HepG2 (cell line): ENCODE measurements around the gene ARL14EPL. TPM values are rescaled to one million over a fixed set of nuclear protein-coding genes. Genes with fewer than 3 reads are reported as not detected.

Source experiments
- ATAC-seq: fragments of 200-7000 bp; cut with Tn5 transposase; 3 replicates; pipeline ENCODE4 v1.9.1; 2020; ENCODE audit warnings: mild to moderate bottlenecking, moderate library complexity
- BruUV-seq: library from RNA; stranded (reverse); fragments of 400-500 nt; replicated peaks from 2 replicates; lab custom pipeline; 2021; lab: Mats Ljungman, UMichigan
- CTCF ChIA-PET: fragments of 300-600 bp; formaldehyde crosslinking; extraction: SDS; loops from one replicate; lab custom pipeline; 2021; ENCODE audit warnings: low total read pairs, inconsistent platforms, low intra/inter-chr PET ratio; lab: Yijun Ruan, JAX
- POLR2A ChIA-PET: fragments of 350-600 bp; sonication (Branson Sonifier 250); formaldehyde crosslinking; loops from one replicate; lab custom pipeline; 2020; ENCODE audit warnings: antibody characterized with exemption, inconsistent platforms; lab: Yijun Ruan, JAX
- DNase-seq: peaks from one replicate; pipeline ENCODE4 v3.0.0-alpha.2; 2015; ENCODE audit warnings: low spot score
- FAIRE-seq: peaks from 3 replicates; lab custom pipeline; 2011; peaks lifted over from hg19 to GRCh38; lab: Jason Lieb, UNC
- H2AFZ ChIP-seq: one replicate; pipeline ENCODE4 v1.6.1; 2011; ENCODE audit warnings: low read length, inconsistent platforms
- H3K27ac ChIP-seq: fragments of 300-600 bp; 3 replicates; pipeline ENCODE4 v1.8.0; 2011; ENCODE audit warnings: mixed run types, mild to moderate bottlenecking, mixed read lengths, low read length, inconsistent platforms; ENCODE audit not compliant: insufficient read depth; ENCODE audit errors: extremely low read length
- H3K27me3 ChIP-seq, 2 experiments: fragments of 200-600 bp in 1 of 2; 2 replicates in 1 of 2; 3 replicates in 1 of 2; pipeline versions ENCODE4 v1.6.0 to v1.8.0; 2011; ENCODE audit warnings: low read length in 2 of 2, mild to moderate bottlenecking in 2 of 2, moderate library complexity in 2 of 2, inconsistent platforms in 1 of 2; ENCODE audit not compliant: insufficient read depth in 2 of 2, control insufficient read depth in 1 of 2
- H3K36me3 ChIP-seq, 2 experiments: fragments of 200-600 bp in 1 of 2; replicated peaks in 1 of 2; 2 replicates in 1 of 2; 3 replicates in 1 of 2; pipeline versions ENCODE4 v1.5.1 to v1.8.0; 2011; ENCODE audit warnings: low read length in 2 of 2, inconsistent platforms in 1 of 2; ENCODE audit not compliant: insufficient read depth in 2 of 2, control insufficient read depth in 1 of 2
- H3K4me1 ChIP-seq: 2 replicates; pipeline ENCODE4 v1.5.1; 2012; ENCODE audit warnings: low read length, inconsistent platforms; ENCODE audit not compliant: insufficient read depth
- H3K4me2 ChIP-seq: 2 replicates; pipeline ENCODE4 v1.6.0; 2011; ENCODE audit warnings: low read depth, low read length, inconsistent platforms
- H3K4me3 ChIP-seq, 3 experiments: fragments of 200-600 bp in 1 of 3; sonication (generic), shearing (Covaris generic) in 1 of 3; replicated peaks in 1 of 3; 2 replicates each; pipeline ENCODE4 v1.5.1; 2011 to 2016; ENCODE audit warnings: low read length in 3 of 3, inconsistent platforms in 2 of 3, low read depth in 2 of 3, mild to moderate bottlenecking in 2 of 3, control low read depth in 1 of 3, mixed read lengths in 1 of 3; ENCODE audit not compliant: insufficient read depth in 1 of 3
- H3K79me2 ChIP-seq: one replicate; pipeline ENCODE4 v1.6.1; 2011; ENCODE audit warnings: low read length, inconsistent platforms; ENCODE audit not compliant: insufficient read depth
- H3K9ac ChIP-seq: 2 replicates; pipeline ENCODE4 v1.6.0; 2011; ENCODE audit warnings: mild to moderate bottlenecking, low read depth, low read length, inconsistent platforms; ENCODE audit not compliant: insufficient read depth
- H3K9me3 ChIP-seq: 2 replicates; pipeline ENCODE4 v1.5.1; 2012; ENCODE audit warnings: mild to moderate bottlenecking, low read length
- H4K20me1 ChIP-seq: 2 replicates; pipeline ENCODE4 v1.6.0; 2011; ENCODE audit warnings: inconsistent platforms, mild to moderate bottlenecking, low read length, moderate library complexity; ENCODE audit not compliant: insufficient read depth
- CBFB ChIP-seq: sonication (generic); formaldehyde crosslinking; IDR thresholded peaks from 2 replicates; pipeline ENCODE4 v1.4.0; 2020; ENCODE audit warnings: missing genetic modification reagents
- CBX2 ChIP-seq, 2 experiments: fragments of 200-600 bp in 1 of 2; sonication (generic); formaldehyde crosslinking in 1 of 2; IDR thresholded peaks; 2 replicates each; pipeline versions ENCODE4 v1.7.0 to v1.8.1; 2018 to 2022; ENCODE audit warnings: low read depth in 2 of 2, low read length in 1 of 2, mild to moderate bottlenecking in 1 of 2, missing genetic modification reagents in 1 of 2
- DPF2 ChIP-seq: sonication (generic); formaldehyde crosslinking; IDR thresholded peaks from 2 replicates; pipeline ENCODE4 v1.4.0; 2020; ENCODE audit warnings: mild to moderate bottlenecking, low read depth, missing genetic modification reagents, borderline replicate concordance
- FOXJ3 ChIP-seq: sonication (generic); formaldehyde crosslinking; IDR thresholded peaks from 2 replicates; pipeline ENCODE4 v1.4.0; 2020; ENCODE audit warnings: missing genetic modification reagents, mild to moderate bottlenecking, borderline replicate concordance
- GATAD2A ChIP-seq: IDR thresholded peaks from 2 replicates; pipeline ENCODE4 v1.6.1; 2016
- JDP2 ChIP-seq: sonication (generic); formaldehyde crosslinking; IDR thresholded peaks from 2 replicates; pipeline ENCODE4 v1.8.1; 2022; ENCODE audit warnings: missing genetic modification reagents, borderline replicate concordance
- JUN ChIP-seq: sonication (generic); formaldehyde crosslinking; IDR thresholded peaks from 2 replicates; pipeline ENCODE4 v1.4.0; 2020; ENCODE audit warnings: mild to moderate bottlenecking, missing genetic modification reagents
- KMT2A ChIP-seq: sonication (generic); formaldehyde crosslinking; IDR thresholded peaks from 2 replicates; pipeline ENCODE4 v1.4.0; 2020; ENCODE audit warnings: missing genetic modification reagents
- RARA ChIP-seq: IDR thresholded peaks from 2 replicates; pipeline ENCODE4 v1.6.1; 2016; ENCODE audit warnings: missing genetic modification reagents, missing compliant biosample characterization
- TBP ChIP-seq: sonication (generic); formaldehyde crosslinking; IDR thresholded peaks from 2 replicates; pipeline ENCODE4 v1.5.0; 2020; ENCODE audit warnings: missing genetic modification reagents
- THAP11 ChIP-seq: IDR thresholded peaks from 2 replicates; pipeline ENCODE4 v1.6.1; 2016; ENCODE audit warnings: missing biosample characterization, missing genetic modification reagents
- ZBTB20 ChIP-seq: sonication (generic); formaldehyde crosslinking; IDR thresholded peaks from 2 replicates; pipeline ENCODE4 v1.8.1; 2023; ENCODE audit warnings: missing genetic modification reagents, low read depth, mild to moderate bottlenecking, borderline replicate concordance
- ZFP1 ChIP-seq: IDR thresholded peaks from 2 replicates; pipeline ENCODE4 v1.6.1; 2016
- ZIK1 ChIP-seq: sonication (generic); formaldehyde crosslinking; IDR thresholded peaks from 2 replicates; pipeline ENCODE4 v1.5.0; 2020; ENCODE audit warnings: mild to moderate bottlenecking, low read depth, missing genetic modification reagents, borderline replicate concordance
- ZMAT3 ChIP-seq: sonication (generic); formaldehyde crosslinking; conservative IDR thresholded peaks from 2 replicates; pipeline ENCODE4 v1.7.0; 2021; ENCODE audit warnings: missing genetic modification reagents
- ZNF275 ChIP-seq: sonication (generic); formaldehyde crosslinking; IDR thresholded peaks from 2 replicates; pipeline ENCODE4 v1.8.0; 2022; ENCODE audit warnings: missing genetic modification reagents, mild to moderate bottlenecking, inconsistent platforms, borderline replicate concordance
- ZNF317 ChIP-seq: sonication (generic); formaldehyde crosslinking; IDR thresholded peaks from 2 replicates; pipeline ENCODE4 v1.5.0; 2020; ENCODE audit warnings: mild to moderate bottlenecking, missing genetic modification reagents
- ZNF549 ChIP-seq: sonication (generic); formaldehyde crosslinking; IDR thresholded peaks from 2 replicates; pipeline ENCODE4 v1.5.0; 2020; ENCODE audit warnings: missing genetic modification reagents
- ZNF569 ChIP-seq: sonication (generic); formaldehyde crosslinking; IDR thresholded peaks from 2 replicates; pipeline ENCODE4 v1.5.0; 2020; ENCODE audit warnings: mild to moderate bottlenecking, missing genetic modification reagents, moderate library complexity, borderline replicate concordance
- ZSCAN21 ChIP-seq: sonication (generic); formaldehyde crosslinking; IDR thresholded peaks from 2 replicates; pipeline ENCODE4 v1.8.0; 2022; ENCODE audit warnings: mild to moderate bottlenecking, missing genetic modification reagents, moderate library complexity, borderline replicate concordance
- WGBS: methylation state at CpG from one replicate; pipeline ENCODE4 v1.1.6; 2017; ENCODE audit warnings: low lambda C conversion rate; 5-methylcytosine and 5-hydroxymethylcytosine counted together
- in situ Hi-C: cut with HindIII; loops from 2 replicates; pipeline ENCODE4 v1.10.0; 2017; ENCODE audit warnings: low pct_unique_long_range_greater_than_20kb; ENCODE audit not compliant: extremely low pct_ligation_motif_present
- intact Hi-C: fragments of 100-400 bp; cut with micrococcal nuclease; formaldehyde crosslinking; loops from one replicate; pipeline ENCODE4 v1.10.0; 2022; ENCODE audit not compliant: unreplicated experiment
- polyA plus RNA-seq, 8 experiments: library from polyadenylated mRNA; depleted of rRNA in 3 of 8; stranded (reverse) in 7 of 8; unstranded in 1 of 8; fragments of >200 nt; fragmentation: Illumina TruSeq in 4 of 8; extraction: Trizol in 4 of 8; gene quantifications; 2 replicates each; pipeline versions ENCODE4 v1.2.1 to v1.2.3, GENCODE V29; 2011 to 2016; ENCODE audit warnings: low read depth in 4 of 8, missing spikeins in 1 of 8, mixed read lengths in 1 of 8; ENCODE audit not compliant: insufficient read depth in 1 of 8
- total RNA-seq, 5 experiments: library from RNA; depleted of rRNA; stranded (reverse); fragments of >200 nt; fragmentation: Illumina TruSeq; extraction: Trizol; gene quantifications; 2 replicates each; pipeline ENCODE4 v1.2.3, GENCODE V29; 2016; ENCODE audit warnings: low read depth in 1 of 5
- TF ChIP-seq, protein P1 (sequence below): sonication (generic); formaldehyde crosslinking; IDR thresholded peaks from 2 replicates; pipeline ENCODE4 v1.8.1; 2023; ENCODE audit warnings: mild to moderate bottlenecking, missing genetic modification reagents

The ARL14EPL gene
- total and polyA plus RNA-seq, 2 of the 13 experiments (the other 11 are each of a cell fraction or from before 2014, with no cell fraction given): not detected

GRCh38 chr5:116045821-116046220, 13.5 kb downstream of the ARL14EPL start:
- Histone ChIP-seq H3K79me2 (no peaks in the 10 kb centered on the region), H3K27me3 (no peaks in the 10 kb centered on the region; a peak in 1 of 5 replicates), H3K9me3 (no peaks in the 10 kb centered on the region), H3K4me2 (no peak overlapping the region), H2AFZ (no peak overlapping the region), H3K4me1 (no peaks in the 10 kb centered on the region), H3K9ac (no peak overlapping the region), H3K4me3 (no peak overlapping the region), H4K20me1 (no peaks in the 10 kb centered on the region), H3K27ac (no peak overlapping the region), H3K36me3 (no peaks in the 10 kb centered on the region)
- FAIRE-seq (no peak), ATAC-seq (no peak), DNase-seq (no peak)
- in situ Hi-C loops (no loop called here), intact Hi-C loops (no loop called here)
- TF ChIP-seq ZBTB20 (CRISPR knock-in tag) (no peak), ZMAT3 (CRISPR knock-in tag) (no peak), ZFP1 (CRISPR knock-in tag) (no peak), JUN (no peak), GATAD2A (CRISPR knock-in tag) (no peak), ZNF569 (CRISPR knock-in tag) (no peak), JDP2 (no peak), ZNF549 (CRISPR knock-in tag) (no peak), FOXJ3 (CRISPR knock-in tag) (no peak)
- BruUV-seq: no TSS peak
- ChIA-PET CTCF (no interaction called here), POLR2A (no interaction called here)
- 0% methylated on average over 2 of the region's 2 CpGs for WGBS

DNA sequence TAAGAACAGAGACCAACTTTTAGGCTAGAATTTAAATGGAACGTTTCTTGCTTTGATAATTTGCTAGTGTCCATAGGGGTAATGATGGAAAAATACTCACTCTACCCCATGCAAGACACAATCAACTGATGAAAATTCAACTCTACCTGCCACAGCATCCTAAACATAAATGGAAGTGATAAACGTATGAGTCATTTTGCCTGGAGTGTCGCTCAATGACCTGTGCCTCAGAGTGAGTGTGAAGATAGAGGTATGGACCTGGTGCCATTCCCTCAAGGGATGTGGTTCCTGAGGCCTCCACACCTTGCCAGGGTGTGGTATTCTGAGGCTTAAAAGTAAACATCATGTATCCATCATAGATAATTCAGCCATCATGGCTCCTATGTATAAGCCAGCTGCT, 14.0 kb downstream of the ARL14EPL start:
- Histone ChIP-seq H3K79me2 (no peaks in the 10 kb centered on the region), H3K9me3 (no peaks in the 10 kb centered on the region), H3K4me3 (no peak overlapping the region), H3K27me3 (no peaks in the 10 kb centered on the region; a peak in 2 of 5 replicates), H2AFZ (no peak overlapping the region), H3K36me3 (no peaks in the 10 kb centered on the region), H4K20me1 (no peaks in the 10 kb centered on the region), H3K4me1 (no peaks in the 10 kb centered on the region), H3K9ac (no peak overlapping the region), H3K4me2 (no peak overlapping the region), H3K27ac (no peak overlapping the region)
- intact Hi-C loops (no loop called here), in situ Hi-C loops (no loop called here)
- ChIA-PET CTCF (no interaction called here), POLR2A (no interaction called here)
- 50% methylated on average over 3 of the region's 3 CpGs for WGBS
- no peak for FAIRE-seq
- DNase-seq: no peak
- no TSS peak for BruUV-seq
- no peak for ATAC-seq
- TF ChIP-seq ZNF317 (no peak), ZNF275 (CRISPR knock-in tag) (no peak), CBX2 (IDR thresholded peaks at IDR 0.05; ENCODE audit: low read depth, low read length) (no peak), CBX2 (CRISPR knock-in tag; IDR thresholded peaks at IDR 0.05; ENCODE audit: low read depth) (no peak), DPF2 (CRISPR knock-in tag) (no peak), KMT2A (CRISPR knock-in tag) (no peak), ZSCAN21 (CRISPR knock-in tag) (no peak), ZIK1 (CRISPR knock-in tag) (no peak), RARA (no peak), THAP11 (CRISPR knock-in tag) (no peak), TBP (CRISPR knock-in tag) (no peak), CBFB (no peak)
- TF ChIP-seq, protein P1, sequence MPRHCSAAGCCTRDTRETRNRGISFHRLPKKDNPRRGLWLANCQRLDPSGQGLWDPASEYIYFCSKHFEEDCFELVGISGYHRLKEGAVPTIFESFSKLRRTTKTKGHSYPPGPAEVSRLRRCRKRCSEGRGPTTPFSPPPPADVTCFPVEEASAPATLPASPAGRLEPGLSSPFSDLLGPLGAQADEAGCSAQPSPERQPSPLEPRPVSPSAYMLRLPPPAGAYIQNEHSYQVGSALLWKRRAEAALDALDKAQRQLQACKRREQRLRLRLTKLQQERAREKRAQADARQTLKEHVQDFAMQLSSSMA (CRISPR knock-in tag): no peak
